NCI-H2227 treated with DMSO at 0.1 percent for 48 hours (cell line): ENCODE measurements around the gene RNASEH1.
"Not testable (repeated sequence)": the region's sequence is repeated elsewhere in the genome, so short reads cannot be mapped to it uniquely, and the experiment has no call there.

Experiments used
- DNase-seq: peaks from one replicate; lab custom pipeline; 2025; lab: John Stamatoyannopoulos, UW

RNASEH1 gene

GRCh38 chr2:3518496-3519254 is 39.5 kb downstream of the RNASEH1 start:
- DNase-seq: peak; percentile 98

- no peak for DNase-seq
Observed at GRCh38 chr2:3517948-3518495, 40.1 kb downstream of the RNASEH1 start.

GRCh38 chr2:3516831-3517230 is 41.3 kb downstream of the RNASEH1 start:
- no peak for DNase-seq

GRCh38 chr2:3515438-3515837 is 42.7 kb downstream of the RNASEH1 start:
- not testable (repeated sequence) for DNase-seq

- DNase-seq: no peak
Observed at GRCh38 chr2:3513026-3513810, 44.9 kb downstream of the RNASEH1 start.

- no peak for DNase-seq
Observed at GRCh38 chr2:3512086-3512485, 46.0 kb downstream of the RNASEH1 start.

- no peak for DNase-seq
Observed at GRCh38 chr2:3505771-3506170, 52.4 kb downstream of the RNASEH1 start.

- DNase-seq: no peak
Observed at GRCh38 chr2:3504741-3505140, 53.4 kb downstream of the RNASEH1 start.

- no peak for DNase-seq
Observed at GRCh38 chr2:3503483-3503882, 54.6 kb downstream of the RNASEH1 start.

- DNase-seq: no peak
Observed at GRCh38 chr2:3503046-3503445, 55.1 kb downstream of the RNASEH1 start.

GRCh38 chr2:3500326-3500899 is 57.7 kb downstream of the RNASEH1 start:
- no peak for DNase-seq

GRCh38 chr2:3498783-3499394 is 59.2 kb downstream of the RNASEH1 start:
- no peak for DNase-seq

GRCh38 chr2:3496708-3497080 is 61.4 kb downstream of the RNASEH1 start:
- DNase-seq: not testable (repeated sequence)
